GM21526 (cell line): ENCODE data around the gene NEFH.

ENCODE experiments used
- ATAC-seq: cut with Tn5 transposase; IDR thresholded peaks from one replicate; pipeline ENCODE4 v1.9.1; 2021; ENCODE audit warnings: moderate library complexity; ENCODE audit not compliant: unreplicated experiment, low FRiP score

The NEFH gene

GRCh38 chr22:29493636-29494035 lies 13.6 kb downstream of the NEFH start:
- no peak for ATAC-seq

GRCh38 chr22:29499852-29500251 lies 19.8 kb downstream of the NEFH start:
- ATAC-seq: no peak

DNA sequence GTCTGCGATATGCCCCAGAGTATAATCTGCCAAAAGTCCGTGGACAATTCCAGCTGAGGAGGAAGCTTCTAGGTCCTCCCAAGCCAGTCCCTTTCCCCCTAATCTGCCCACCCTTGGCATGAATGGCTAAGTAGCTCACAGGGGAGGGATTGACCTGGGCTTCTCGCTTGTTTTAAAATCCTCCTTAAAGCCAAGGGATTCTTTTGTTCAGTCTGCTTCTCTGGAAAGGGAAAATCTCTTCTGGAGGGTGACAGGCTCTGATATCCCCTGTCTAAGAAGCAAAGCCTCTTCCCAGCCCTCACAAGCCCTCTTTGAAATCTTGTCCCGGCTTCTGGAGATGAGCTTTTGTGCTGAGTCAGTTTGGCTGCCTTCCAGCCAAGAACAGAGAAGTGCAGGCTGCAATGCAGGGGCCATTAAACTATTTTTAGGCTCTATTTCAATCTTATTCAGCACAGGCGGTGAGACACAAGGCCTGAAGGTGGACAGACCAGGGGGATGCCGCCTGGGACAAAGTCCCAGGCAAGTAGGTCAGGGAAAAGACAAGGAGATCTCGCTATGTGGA lies 23.9 kb downstream of the NEFH start:
- no peak for ATAC-seq

- ATAC-seq: no peak
These were observed 29.3 kb downstream of the NEFH start for GRCh38 chr22:29509298-29509697.

DNA sequence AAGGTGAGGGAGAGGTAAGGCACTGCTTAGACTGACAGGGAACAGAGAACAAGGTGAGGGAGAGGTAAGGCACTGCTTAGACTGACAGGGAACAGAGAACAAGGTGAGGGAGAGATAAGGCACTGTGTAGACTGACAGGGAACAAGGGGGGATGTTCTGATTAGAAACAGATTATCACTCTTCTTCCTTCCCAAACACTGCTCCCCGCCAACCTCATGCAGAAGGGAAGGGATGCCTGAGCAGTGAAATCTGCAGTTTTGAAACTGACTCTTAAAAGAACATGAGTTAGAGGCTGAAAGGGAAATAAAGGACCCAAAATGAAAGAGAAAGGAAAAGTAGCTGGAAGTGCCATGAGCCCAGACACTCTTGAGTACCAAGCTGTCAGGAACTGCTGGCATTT lies 29.8 kb downstream of the NEFH start:
- ATAC-seq: no peak

- no peak for ATAC-seq
These were observed 30.5 kb downstream of the NEFH start for GRCh38 chr22:29510542-29510941.

DNA sequence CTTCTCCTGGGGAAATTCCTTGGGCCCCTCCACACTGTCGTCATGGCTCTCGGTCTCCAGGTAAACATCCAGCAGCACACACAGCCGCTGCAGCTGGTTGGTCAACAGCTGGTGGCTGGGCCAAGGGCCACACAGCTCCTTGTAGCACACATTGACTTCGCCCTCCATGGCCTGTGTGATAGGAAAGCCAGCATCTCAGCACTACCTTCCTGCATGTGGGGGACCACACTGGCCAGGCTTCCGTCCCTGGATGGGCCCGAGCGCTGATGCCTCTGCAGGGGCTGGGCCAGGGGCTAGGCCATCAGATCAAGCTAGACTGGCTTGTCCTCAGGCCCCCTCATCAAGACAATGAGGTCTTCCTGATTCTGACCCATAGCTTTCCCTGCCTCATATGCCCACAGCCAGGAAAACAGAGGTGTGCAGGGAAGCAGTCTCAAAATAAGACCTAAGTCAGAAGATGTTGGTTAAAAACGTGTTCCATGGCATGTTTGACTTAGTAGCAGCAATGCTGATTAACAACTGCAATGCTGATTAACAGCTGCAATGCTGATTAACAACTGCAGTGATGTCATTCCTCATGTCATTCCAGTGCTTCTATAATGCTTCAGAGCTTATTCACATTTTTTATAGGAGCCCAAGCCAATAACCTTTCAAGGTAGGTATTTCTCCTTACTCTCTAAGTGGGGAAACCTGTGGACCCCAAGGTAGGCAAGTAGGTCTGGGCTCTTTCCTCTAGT lies 31.3 kb downstream of the NEFH start:
- ATAC-seq: no peak

DNA sequence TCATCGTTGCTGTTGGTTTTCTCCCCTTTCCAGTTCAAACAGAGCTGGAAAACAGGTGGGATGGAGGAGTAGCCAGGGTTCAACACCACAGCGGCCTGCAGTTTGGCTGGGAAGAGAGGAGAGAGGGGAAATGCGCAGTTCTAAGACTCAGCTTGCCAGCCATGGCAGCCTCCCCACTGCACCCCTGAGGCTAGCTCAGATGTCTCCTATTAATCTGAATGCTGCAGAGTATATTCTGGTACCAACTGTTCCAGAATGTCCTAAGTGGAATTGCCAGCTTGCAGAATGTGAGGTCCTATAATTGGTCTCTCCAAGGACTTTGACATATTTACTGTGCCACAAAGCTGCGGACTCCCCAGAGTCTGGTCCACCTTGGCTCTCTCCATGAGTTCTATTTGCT lies 32.0 kb downstream of the NEFH start:
- ATAC-seq: no peak

DNA sequence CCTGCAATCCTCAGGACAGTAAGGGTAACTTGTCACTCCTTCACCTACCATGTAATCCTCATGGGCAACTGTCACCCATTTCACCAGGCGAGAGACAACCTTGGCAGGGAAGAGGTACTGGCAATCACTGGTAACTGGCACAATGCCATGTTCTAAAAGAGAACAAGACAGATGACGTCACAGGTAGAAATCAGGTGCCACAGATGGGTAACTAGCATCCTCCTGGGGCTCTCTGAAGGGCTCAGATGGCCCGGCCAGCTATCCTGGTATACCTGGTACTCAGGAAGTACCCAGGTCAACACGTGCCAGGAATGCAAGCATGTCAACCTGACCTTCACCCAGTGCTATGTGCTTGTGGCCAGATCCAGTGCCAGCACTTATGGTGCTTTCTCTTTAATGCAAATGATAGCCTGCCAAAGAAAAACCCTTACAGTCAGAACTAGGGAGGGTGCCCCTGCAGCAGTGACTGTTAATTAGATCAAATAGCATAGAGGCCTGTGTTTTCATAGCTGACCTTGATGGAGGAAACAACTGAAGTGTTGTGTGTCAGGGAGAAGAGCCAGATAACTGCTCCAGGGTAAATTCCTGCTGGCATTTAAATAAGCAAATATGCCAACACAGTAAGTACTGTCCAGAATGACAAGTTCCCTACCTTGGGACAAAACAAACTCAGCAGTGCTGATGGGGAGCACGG lies 37.3 kb downstream of the NEFH start:
- no peak for ATAC-seq

DNA sequence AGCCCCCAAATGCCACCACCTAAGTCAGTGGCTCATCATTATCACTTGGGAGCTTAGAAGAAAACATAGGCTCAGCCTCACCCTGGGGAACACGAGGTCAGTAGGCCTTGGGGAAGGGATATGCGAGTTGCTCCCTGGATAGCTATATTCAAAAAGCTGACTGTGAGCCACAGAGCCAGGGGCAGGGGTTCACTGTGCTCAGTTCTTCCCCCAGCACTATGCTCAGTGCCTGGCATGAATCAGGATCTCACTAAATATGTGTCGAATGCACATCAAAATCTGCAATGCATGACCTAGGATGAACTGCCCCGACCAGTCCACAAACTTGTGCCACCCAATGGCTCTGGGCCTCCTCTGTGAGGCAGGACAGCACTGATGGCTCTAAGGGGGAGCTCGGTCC lies 38.4 kb downstream of the NEFH start:
- no peak for ATAC-seq

GRCh38 chr22:29519996-29520395 lies 40.0 kb downstream of the NEFH start:
- no peak for ATAC-seq

DNA sequence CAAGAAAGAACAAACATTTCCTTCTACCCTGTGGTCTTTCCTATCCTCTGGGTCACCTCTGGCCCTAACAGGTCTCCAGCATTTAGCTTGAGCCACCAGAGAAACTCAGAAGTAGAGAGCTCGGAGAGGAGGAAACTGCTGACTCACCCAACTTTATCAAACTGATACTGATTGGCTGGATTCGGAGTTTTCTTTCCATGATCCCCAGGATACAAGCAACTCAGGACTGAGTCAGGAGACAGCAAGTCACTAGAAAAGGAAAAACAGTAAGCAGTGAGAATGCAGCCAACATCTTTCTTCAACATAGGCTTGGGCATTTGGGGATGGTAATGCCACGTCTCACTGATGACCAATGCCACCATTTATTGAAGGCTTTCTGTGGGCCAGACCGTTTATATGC lies 40.8 kb downstream of the NEFH start:
- ATAC-seq: no peak

DNA sequence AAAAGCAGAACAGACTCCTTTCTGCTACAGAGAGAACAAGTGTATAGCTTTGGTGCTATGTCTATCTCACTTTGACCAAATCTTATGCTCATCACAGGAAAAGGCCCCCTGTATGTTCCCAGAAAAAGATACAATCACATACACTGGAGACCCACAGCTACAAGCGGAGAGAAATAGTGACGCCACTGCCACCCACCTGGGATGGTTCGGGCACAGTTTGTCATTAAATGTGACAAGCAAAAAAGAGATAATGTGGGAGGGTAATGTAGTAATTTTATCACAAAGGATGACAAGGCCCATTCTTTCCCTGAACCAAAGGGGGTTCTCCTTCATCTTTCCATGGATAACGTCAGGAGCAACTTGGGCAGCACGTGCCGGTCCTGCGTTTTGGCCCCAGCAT lies 41.5 kb downstream of the NEFH start:
- ATAC-seq: no peak

- no peak for ATAC-seq
These were observed 43.7 kb downstream of the NEFH start for GRCh38 chr22:29523761-29524160.

- no peak for ATAC-seq
These were observed 44.6 kb downstream of the NEFH start for GRCh38 chr22:29524442-29525191.

- ATAC-seq: no peak
These were observed 48.1 kb downstream of the NEFH start for GRCh38 chr22:29528144-29528543.

- no peak for ATAC-seq
These were observed 50.7 kb downstream of the NEFH start for GRCh38 chr22:29530716-29531115.

- ATAC-seq: no peak
These were observed 51.4 kb downstream of the NEFH start for GRCh38 chr22:29531419-29531818.

DNA sequence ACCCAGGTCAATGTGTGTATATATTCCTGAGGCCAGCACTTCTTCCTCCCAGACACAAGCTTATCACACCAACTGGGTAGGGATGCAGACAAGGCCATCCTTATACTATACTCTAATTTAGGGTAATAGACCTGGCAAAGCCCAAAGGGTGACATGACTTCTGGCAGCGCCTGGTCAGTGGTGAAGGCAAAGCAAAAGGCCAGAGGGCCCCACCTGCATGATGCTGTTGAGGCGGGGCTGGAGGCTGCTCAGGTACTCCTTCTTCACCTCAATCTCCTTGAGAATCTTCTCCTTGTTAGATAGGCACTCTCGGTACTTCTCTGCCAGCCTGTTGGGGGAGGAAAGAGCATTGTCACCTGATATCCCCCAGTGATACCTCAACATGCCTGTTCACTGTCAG lies 56.4 kb downstream of the NEFH start:
- ATAC-seq: no peak

DNA sequence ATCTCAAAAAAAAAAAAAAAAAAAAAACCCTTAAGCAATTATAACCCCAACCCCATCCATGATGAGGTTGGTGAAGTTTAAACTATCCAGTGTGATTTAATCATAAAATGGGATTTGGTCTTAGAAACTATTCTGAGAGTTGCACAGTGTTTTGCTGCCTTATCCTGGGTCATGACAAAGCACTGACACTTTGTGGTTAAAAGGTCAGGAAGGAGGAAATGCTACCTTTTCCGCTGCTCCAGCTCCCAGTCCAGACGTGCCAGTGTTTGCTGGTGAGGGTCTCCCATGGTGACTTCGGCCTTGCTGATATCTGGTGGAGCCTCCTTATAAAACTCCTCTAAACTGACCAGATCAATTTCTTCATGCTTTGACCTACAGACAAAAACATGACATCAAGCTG lies 59.1 kb downstream of the NEFH start:
- no peak for ATAC-seq
